ENCODE measurements around the gene NPEPPS.
"Not testable (repeated sequence)": the region's sequence is repeated elsewhere in the genome, so short reads cannot be mapped to it uniquely, and the experiment has no call there.

The NPEPPS gene

GRCh38 chr17:47562406-47562705, 31.4 kb downstream of the NPEPPS start:
- not testable (repeated sequence) for DNase-seq (ENCODE audit: low spot score)

- DNase-seq (ENCODE audit: low spot score): not testable (repeated sequence)
These were observed 36.4 kb downstream of the NPEPPS start for GRCh38 chr17:47567261-47567660.

GRCh38 chr17:47572561-47572960, 41.7 kb downstream of the NPEPPS start:
- DNase-seq (ENCODE audit: low spot score): not testable (repeated sequence)

GRCh38 chr17:47582416-47582815, 51.5 kb downstream of the NPEPPS start:
- DNase-seq (ENCODE audit: low spot score): not testable (repeated sequence)

- not testable (repeated sequence) for DNase-seq (ENCODE audit: low spot score)
These were observed 55.6 kb downstream of the NPEPPS start for GRCh38 chr17:47586378-47587055.

- DNase-seq (ENCODE audit: low spot score): not testable (repeated sequence)
These were observed 62.6 kb downstream of the NPEPPS start for GRCh38 chr17:47593522-47593921.

GRCh38 chr17:47603830-47604597, 73.1 kb downstream of the NPEPPS start:
- no peak for DNase-seq (ENCODE audit: low spot score)

- no peak for DNase-seq (ENCODE audit: low spot score)
These were observed 73.7 kb downstream of the NPEPPS start for GRCh38 chr17:47604598-47604927.

- DNase-seq (ENCODE audit: low spot score): no peak
These were observed 74.1 kb downstream of the NPEPPS start for GRCh38 chr17:47605011-47605410.

GRCh38 chr17:47607481-47607880, 76.6 kb downstream of the NPEPPS start:
- DNase-seq (ENCODE audit: low spot score): no peak

GRCh38 chr17:47611372-47612350, 80.8 kb downstream of the NPEPPS start:
- no peak for DNase-seq (ENCODE audit: low spot score)

GRCh38 chr17:47615766-47616424, 85.0 kb downstream of the NPEPPS start:
- peak; percentile 57 for DNase-seq (ENCODE audit: low spot score)

- DNase-seq (ENCODE audit: low spot score): no peak
These were observed 87.5 kb downstream of the NPEPPS start for GRCh38 chr17:47618410-47618809.

GRCh38 chr17:47620503-47621245, 89.8 kb downstream of the NPEPPS start:
- peak; percentile 12 for DNase-seq (ENCODE audit: low spot score)

GRCh38 chr17:47621293-47622179, 90.6 kb downstream of the NPEPPS start:
- peak; percentile 78 for DNase-seq (ENCODE audit: low spot score)

- DNase-seq (ENCODE audit: low spot score): no peak
These were observed 91.3 kb downstream of the NPEPPS start for GRCh38 chr17:47622180-47622549.

- no peak for DNase-seq (ENCODE audit: low spot score)
These were observed 93.8 kb downstream of the NPEPPS start for GRCh38 chr17:47624727-47625068.

GRCh38 chr17:47628014-47628566, 97.2 kb downstream of the NPEPPS start:
- no peak for DNase-seq (ENCODE audit: low spot score)

GRCh38 chr17:47629826-47630225, 98.9 kb downstream of the NPEPPS start:
- no peak for DNase-seq (ENCODE audit: low spot score)

GRCh38 chr17:47630614-47631013, 99.7 kb downstream of the NPEPPS start:
- no peak for DNase-seq (ENCODE audit: low spot score)

Measured in SW480 (cell line).